HCT116 (cell line): ENCODE results near the gene KRTAP5-2. TPM values are rescaled to one million over a fixed set of nuclear protein-coding genes. Genes with fewer than 3 reads are reported as not detected.
"Not testable (repeated sequence)": the region's sequence is repeated elsewhere in the genome, so short reads cannot be mapped to it uniquely, and the experiment has no call there.

ENCODE experiments used
- ATAC-seq: fragments of 200-7000 bp; cut with Tn5 transposase; 2 replicates; pipeline ENCODE4 v1.9.1; 2020; ENCODE audit warnings: mild to moderate bottlenecking, moderate library complexity
- BruUV-seq: library from RNA; stranded (reverse); fragments of 400-500 nt; replicated peaks from 2 replicates; lab custom pipeline; 2021; lab: Mats Ljungman, UMichigan
- CTCF ChIA-PET: fragments of 300-600 bp; sonication (Branson Sonifier 250); formaldehyde crosslinking; loops from one replicate; lab custom pipeline; 2021; ENCODE audit warnings: antibody characterized with exemption; lab: Charles Lee
- POLR2A ChIA-PET: fragments of 300-600, 350-600 bp; sonication (Branson Sonifier 250); formaldehyde crosslinking; loops from one replicate; lab custom pipeline; 2021; ENCODE audit warnings: antibody characterized with exemption; lab: Charles Lee
- RAD21 ChIA-PET, 2 experiments: fragments of 300-600 bp; sonication (Branson Sonifier 250); formaldehyde crosslinking; loops; one replicate each; lab custom pipeline; 2023; ENCODE audit warnings: low total read pairs in 2 of 2; ENCODE audit not compliant: uncharacterized antibody in 2 of 2, unreplicated experiment in 2 of 2, low non-redundant PET in 1 of 2; lab: Charles Lee
- DNase-seq: peaks from one replicate; pipeline ENCODE4 v3.0.0-alpha.2; 2010; ENCODE audit warnings: low read depth, low spot score
- H2AFZ ChIP-seq: fragments of 200-600 bp; shearing (Covaris generic), sonication (generic); 2 replicates; pipeline ENCODE4 v1.6.1; 2017; ENCODE audit warnings: low read depth, mixed run types, mixed read lengths, antibody characterized with exemption, low read length; ENCODE audit not compliant: poor library complexity, severe bottlenecking
- H3K27ac ChIP-seq: 2 replicates; pipeline ENCODE4 v1.5.1; 2012; ENCODE audit warnings: low read depth, low read length
- H3K27me3 ChIP-seq: fragments of 200-600 bp; sonication (generic); 2 replicates; pipeline ENCODE4 v1.6.1; 2016; ENCODE audit warnings: mixed run types, low read length, mixed read lengths; ENCODE audit not compliant: insufficient read depth
- H3K36me3 ChIP-seq, 2 experiments: fragments of 200-500 bp in 1 of 2; fragments of 200-600 bp in 1 of 2; sonication (Bioruptor generic) in 1 of 2; sonication (generic) in 1 of 2; 2 replicates each; pipeline versions ENCODE4 v1.5.1 to v1.6.1; 2014 to 2016; ENCODE audit warnings: low read length in 2 of 2, inconsistent platforms in 1 of 2, mixed read lengths in 1 of 2, mixed run types in 1 of 2; ENCODE audit not compliant: insufficient read depth in 2 of 2, control insufficient read depth in 1 of 2
- H3K4me1 ChIP-seq, 2 experiments: fragments of 200-600 bp in 1 of 2; sonication (generic) in 1 of 2; 2 replicates each; pipeline versions ENCODE4 v1.5.1 to v1.6.1; 2012 to 2017; ENCODE audit warnings: low read length in 2 of 2, inconsistent platforms in 1 of 2, mild to moderate bottlenecking in 1 of 2, mixed read lengths in 1 of 2, mixed run types in 1 of 2, moderate library complexity in 1 of 2; ENCODE audit not compliant: insufficient read depth in 2 of 2, control insufficient read depth in 1 of 2
- H3K4me2 ChIP-seq: fragments of 200-600 bp; sonication (generic); 2 replicates; pipeline ENCODE4 v1.6.1; 2017; ENCODE audit warnings: mixed run types, low read length, mixed read lengths
- H3K4me3 ChIP-seq, 2 experiments: fragments of 200-600 bp in 1 of 2; sonication (generic) in 1 of 2; replicated peaks in 1 of 2; 2 replicates each; pipeline ENCODE4 v1.5.1; 2011 to 2016; ENCODE audit warnings: low read length in 2 of 2, control low read depth in 1 of 2, low read depth in 1 of 2, mild to moderate bottlenecking in 1 of 2, mixed read lengths in 1 of 2, mixed run types in 1 of 2
- H3K79me2 ChIP-seq: fragments of 200-600 bp; sonication (generic); 2 replicates; pipeline ENCODE4 v1.6.1; 2017; ENCODE audit warnings: mild to moderate bottlenecking, mixed run types, low read length, moderate library complexity, mixed read lengths; ENCODE audit not compliant: insufficient read depth
- H3K9ac ChIP-seq: fragments of 200-600 bp; sonication (generic); 2 replicates; pipeline ENCODE4 v1.6.1; 2016; ENCODE audit warnings: low read length, mixed read lengths
- H3K9me2 ChIP-seq: fragments of 200-600 bp; sonication (generic), shearing (Covaris generic); 2 replicates; pipeline ENCODE4 v1.6.1; 2017; ENCODE audit warnings: mixed run types, mild to moderate bottlenecking, moderate library complexity; ENCODE audit not compliant: insufficient read depth
- H3K9me3 ChIP-seq, 2 experiments: fragments of 200-500 bp in 1 of 2; fragments of 200-600 bp in 1 of 2; sonication (Bioruptor generic) in 1 of 2; sonication (generic) in 1 of 2; 2 replicates each; pipeline ENCODE4 v1.6.1; 2014 to 2017; ENCODE audit warnings: low read length in 2 of 2, mixed read lengths in 2 of 2, inconsistent platforms in 1 of 2, low read depth in 1 of 2, mild to moderate bottlenecking in 1 of 2, mixed run types in 1 of 2, moderate library complexity in 1 of 2; ENCODE audit not compliant: control insufficient read depth in 1 of 2, insufficient read depth in 1 of 2
- H4K20me1 ChIP-seq: fragments of 200-600 bp; sonication (generic), shearing (Covaris generic); 2 replicates; pipeline ENCODE4 v1.6.1; 2017; ENCODE audit warnings: mixed run types, mild to moderate bottlenecking, moderate library complexity; ENCODE audit not compliant: insufficient read depth
- CBX3 ChIP-seq: IDR thresholded peaks from 2 replicates; pipeline ENCODE4 v1.6.1; 2012; ENCODE audit warnings: low read depth
- EGR1 ChIP-seq: IDR thresholded peaks from 2 replicates; pipeline ENCODE4 v1.6.1; 2012; ENCODE audit warnings: low read depth
- EZH2 ChIP-seq: fragments of 200-600 bp; sonication (generic); IDR thresholded peaks from 2 replicates; pipeline ENCODE4 v1.6.1; 2017; ENCODE audit warnings: antibody characterized with exemption, mixed run types
- EZH2phosphoT487 ChIP-seq: fragments of 200-600 bp; IDR thresholded peaks from 2 replicates; pipeline ENCODE4 v1.6.1; 2018; ENCODE audit warnings: antibody characterized with exemption, borderline replicate concordance
- FOSL1 ChIP-seq: IDR thresholded peaks from 2 replicates; pipeline ENCODE4 v1.6.1; 2012; ENCODE audit warnings: low read depth
- POLR2A ChIP-seq: IDR thresholded peaks from 2 replicates; pipeline ENCODE4 v1.7.0; 2011; ENCODE audit warnings: borderline replicate concordance; ENCODE audit not compliant: insufficient read depth, insufficient read length; ENCODE audit errors: extremely low read depth
- TCF7L2 ChIP-seq: IDR thresholded peaks from 2 replicates; pipeline ENCODE4 v1.7.0; 2011; ENCODE audit warnings: borderline replicate concordance, inconsistent platforms; ENCODE audit not compliant: insufficient read depth, insufficient read length; ENCODE audit errors: extremely low read depth
- ZNF274 ChIP-seq: fragments of 200-500 bp; sonication (Bioruptor generic); IDR thresholded peaks from 2 replicates; pipeline ENCODE4 v1.6.1; 2014; ENCODE audit warnings: mild to moderate bottlenecking, low read depth, low read length, inconsistent platforms
- intact Hi-C: fragments of 100-400 bp; cut with micrococcal nuclease; formaldehyde crosslinking; loops from 2 replicates; pipeline ENCODE4 v1.10.0; 2022
- total RNA-seq: library from RNA; stranded (reverse); gene quantifications from one replicate; pipeline ENCODE4 v1.2.1, GENCODE V29; 2021; ENCODE audit not compliant: unreplicated experiment
- TF ChIP-seq, protein P1 (sequence below): IDR thresholded peaks from 2 replicates; pipeline ENCODE4 v1.6.1; 2012; ENCODE audit warnings: low read depth
- TF ChIP-seq, protein P2 (sequence below): IDR thresholded peaks from 2 replicates; pipeline ENCODE4 v1.6.1; 2011; ENCODE audit warnings: mild to moderate bottlenecking, low read length, moderate library complexity; ENCODE audit not compliant: insufficient replicate concordance; ENCODE audit errors: extremely low read depth
- TF ChIP-seq, protein P3 (sequence below): IDR thresholded peaks from 2 replicates; pipeline ENCODE4 v1.6.1; 2012

Gene KRTAP5-2
- total RNA-seq, 1 experiment from 2014 or later: not detected

DNA sequence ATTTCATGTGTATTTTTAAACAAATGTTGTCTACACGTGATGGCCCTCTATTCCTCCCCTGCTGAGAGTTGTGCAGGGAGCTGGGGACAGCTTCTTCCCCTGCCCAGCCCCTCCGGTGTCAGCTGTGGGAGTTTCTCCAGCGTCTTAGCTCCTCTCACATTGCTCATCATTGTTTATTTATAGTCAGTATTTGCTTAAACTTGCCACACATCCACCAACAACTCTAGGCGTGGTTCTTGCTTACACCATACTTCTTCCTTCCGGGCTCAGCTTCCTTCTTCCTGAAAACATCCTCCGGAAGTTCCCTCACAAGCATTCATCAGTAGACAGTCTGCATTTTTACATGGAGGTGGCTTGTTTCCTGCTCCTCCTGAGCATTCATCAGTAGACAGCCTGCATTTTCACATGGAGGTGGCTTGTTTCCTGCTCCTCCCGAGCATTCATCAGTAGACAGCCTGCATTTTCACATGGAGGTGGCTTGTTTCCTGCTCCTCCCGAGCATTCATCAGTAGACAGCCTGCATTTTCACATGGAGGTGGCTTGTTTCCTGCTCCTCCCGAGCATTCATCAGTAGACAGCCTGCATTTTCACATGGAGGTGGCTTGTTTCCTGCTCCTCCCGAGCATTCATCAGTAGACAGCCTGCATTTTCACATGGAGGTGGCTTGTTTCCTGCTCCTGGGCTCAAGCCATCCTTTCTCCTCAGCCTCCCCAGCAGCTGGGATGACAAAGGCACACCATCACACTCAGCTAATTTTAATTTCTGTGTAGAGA lies 8.7 kb downstream of the KRTAP5-2 start:
- ATAC-seq, H3K36me3 ChIP-seq, H4K20me1 ChIP-seq, H3K9ac ChIP-seq, H2AFZ ChIP-seq, intact Hi-C loops, RAD21 ChIA-PET, H3K4me2 ChIP-seq, BruUV-seq, DNase-seq, H3K4me1 ChIP-seq, H3K9me3 ChIP-seq, H3K27ac ChIP-seq, H3K4me3 ChIP-seq, H3K79me2 ChIP-seq, H3K9me2 ChIP-seq: not testable (repeated sequence)
- ChIA-PET CTCF (interaction anchor here (1.6 to 2.0 kb wide), 2 partner anchors 15 to 43 kb away, joined by 4 to 6 read pairs; no protein-coding TSS in a partner anchor), POLR2A (interaction anchor here (0.7 to 0.8 kb wide), 2 partner anchors 15 to 41 kb away, joined by 3 to 4 read pairs; no protein-coding TSS in a partner anchor)
- H3K27me3 ChIP-seq: peaks cover 17% of the 10 kb centered on the region; the same call in 1 of the 2 replicates

DNA sequence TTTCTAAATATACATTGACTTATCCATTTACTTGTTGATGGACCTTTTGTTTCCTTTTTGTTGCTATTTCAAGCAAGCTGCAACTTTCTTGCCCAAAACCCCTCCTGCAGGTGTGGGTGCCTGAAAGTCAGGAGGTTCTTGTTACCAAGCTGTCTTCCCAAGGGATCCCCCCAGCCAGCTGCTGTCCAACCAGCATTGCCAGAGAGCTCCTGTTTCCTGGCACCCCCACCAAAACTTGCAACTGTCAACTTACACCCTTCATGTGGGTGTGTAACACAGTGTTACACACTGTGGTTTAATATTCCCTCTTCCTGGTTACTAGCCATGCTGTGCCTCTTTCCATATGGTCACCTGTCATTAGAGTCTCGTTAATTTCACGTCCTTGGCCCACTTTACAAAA lies 11.4 kb downstream of the KRTAP5-2 start:
- H3K27ac ChIP-seq: no peak overlapping the region
- no peak for DNase-seq
- H4K20me1 ChIP-seq: no peaks in the 10 kb centered on the region
- TF ChIP-seq, protein P1, sequence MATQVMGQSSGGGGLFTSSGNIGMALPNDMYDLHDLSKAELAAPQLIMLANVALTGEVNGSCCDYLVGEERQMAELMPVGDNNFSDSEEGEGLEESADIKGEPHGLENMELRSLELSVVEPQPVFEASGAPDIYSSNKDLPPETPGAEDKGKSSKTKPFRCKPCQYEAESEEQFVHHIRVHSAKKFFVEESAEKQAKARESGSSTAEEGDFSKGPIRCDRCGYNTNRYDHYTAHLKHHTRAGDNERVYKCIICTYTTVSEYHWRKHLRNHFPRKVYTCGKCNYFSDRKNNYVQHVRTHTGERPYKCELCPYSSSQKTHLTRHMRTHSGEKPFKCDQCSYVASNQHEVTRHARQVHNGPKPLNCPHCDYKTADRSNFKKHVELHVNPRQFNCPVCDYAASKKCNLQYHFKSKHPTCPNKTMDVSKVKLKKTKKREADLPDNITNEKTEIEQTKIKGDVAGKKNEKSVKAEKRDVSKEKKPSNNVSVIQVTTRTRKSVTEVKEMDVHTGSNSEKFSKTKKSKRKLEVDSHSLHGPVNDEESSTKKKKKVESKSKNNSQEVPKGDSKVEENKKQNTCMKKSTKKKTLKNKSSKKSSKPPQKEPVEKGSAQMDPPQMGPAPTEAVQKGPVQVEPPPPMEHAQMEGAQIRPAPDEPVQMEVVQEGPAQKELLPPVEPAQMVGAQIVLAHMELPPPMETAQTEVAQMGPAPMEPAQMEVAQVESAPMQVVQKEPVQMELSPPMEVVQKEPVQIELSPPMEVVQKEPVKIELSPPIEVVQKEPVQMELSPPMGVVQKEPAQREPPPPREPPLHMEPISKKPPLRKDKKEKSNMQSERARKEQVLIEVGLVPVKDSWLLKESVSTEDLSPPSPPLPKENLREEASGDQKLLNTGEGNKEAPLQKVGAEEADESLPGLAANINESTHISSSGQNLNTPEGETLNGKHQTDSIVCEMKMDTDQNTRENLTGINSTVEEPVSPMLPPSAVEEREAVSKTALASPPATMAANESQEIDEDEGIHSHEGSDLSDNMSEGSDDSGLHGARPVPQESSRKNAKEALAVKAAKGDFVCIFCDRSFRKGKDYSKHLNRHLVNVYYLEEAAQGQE: no peak
- TF ChIP-seq TCF7L2 (no peak), EGR1 (no peak), EZH2 (no peak), CBX3 (no peak), ZNF274 (no peak), POLR2A (no peak), FOSL1 (no peak), EZH2phosphoT487 (no peak)
- TF ChIP-seq, protein P2, sequence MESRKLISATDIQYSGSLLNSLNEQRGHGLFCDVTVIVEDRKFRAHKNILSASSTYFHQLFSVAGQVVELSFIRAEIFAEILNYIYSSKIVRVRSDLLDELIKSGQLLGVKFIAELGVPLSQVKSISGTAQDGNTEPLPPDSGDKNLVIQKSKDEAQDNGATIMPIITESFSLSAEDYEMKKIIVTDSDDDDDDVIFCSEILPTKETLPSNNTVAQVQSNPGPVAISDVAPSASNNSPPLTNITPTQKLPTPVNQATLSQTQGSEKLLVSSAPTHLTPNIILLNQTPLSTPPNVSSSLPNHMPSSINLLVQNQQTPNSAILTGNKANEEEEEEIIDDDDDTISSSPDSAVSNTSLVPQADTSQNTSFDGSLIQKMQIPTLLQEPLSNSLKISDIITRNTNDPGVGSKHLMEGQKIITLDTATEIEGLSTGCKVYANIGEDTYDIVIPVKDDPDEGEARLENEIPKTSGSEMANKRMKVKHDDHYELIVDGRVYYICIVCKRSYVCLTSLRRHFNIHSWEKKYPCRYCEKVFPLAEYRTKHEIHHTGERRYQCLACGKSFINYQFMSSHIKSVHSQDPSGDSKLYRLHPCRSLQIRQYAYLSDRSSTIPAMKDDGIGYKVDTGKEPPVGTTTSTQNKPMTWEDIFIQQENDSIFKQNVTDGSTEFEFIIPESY: no peak
- TF ChIP-seq, protein P3, sequence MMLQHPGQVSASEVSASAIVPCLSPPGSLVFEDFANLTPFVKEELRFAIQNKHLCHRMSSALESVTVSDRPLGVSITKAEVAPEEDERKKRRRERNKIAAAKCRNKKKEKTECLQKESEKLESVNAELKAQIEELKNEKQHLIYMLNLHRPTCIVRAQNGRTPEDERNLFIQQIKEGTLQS: no peak
- H3K4me1 ChIP-seq: no peaks in the 10 kb centered on the region
- no peaks in the 10 kb centered on the region for H3K79me2 ChIP-seq
- no peak overlapping the region for H3K9ac ChIP-seq
- H2AFZ ChIP-seq: no peak overlapping the region
- H3K9me2 ChIP-seq: no peaks in the 10 kb centered on the region
- H3K4me2 ChIP-seq: no peak overlapping the region
- H3K36me3 ChIP-seq: no peaks in the 10 kb centered on the region
- BruUV-seq: no TSS peak
- intact Hi-C loops: no loop called here
- CTCF ChIA-PET: interaction anchor here (0.7 kb wide), 1 partner anchor 8 kb away, joined by 3 read pairs; no protein-coding TSS in a partner anchor
- no peaks in the 10 kb centered on the region for H3K9me3 ChIP-seq
- POLR2A ChIA-PET: no interaction called here
- H3K27me3 ChIP-seq: peaks cover 4% of the 10 kb centered on the region; the same call in 1 of the 2 replicates
- no peak overlapping the region for H3K4me3 ChIP-seq
- ATAC-seq: no peak
- RAD21 ChIA-PET: no interaction called here
